Skeletal muscle tissue (tissue), 4 donors: ENCODE data around the gene MAPT. TPM values are rescaled to one million over a fixed set of nuclear protein-coding genes. Genes with fewer than 3 reads are reported as not detected.
"Not testable (repeated sequence)": the region's sequence is repeated elsewhere in the genome, so short reads cannot be mapped to it uniquely, and the experiment has no call there.

Source experiments
- H3K27ac ChIP-seq: one replicate; pipeline ENCODE4 v1.7.0; 2013; ENCODE audit warnings: mild to moderate bottlenecking, low read depth, low read length, inconsistent platforms
- H3K27me3 ChIP-seq, 3 donors: one replicate each; pipeline ENCODE4 v1.7.0; 2013; ENCODE audit warnings: low read length in 3 of 3; ENCODE audit not compliant: control insufficient read depth in 3 of 3, insufficient read depth in 3 of 3
- H3K36me3 ChIP-seq, 3 donors: one replicate each; pipeline ENCODE4 v1.7.0; 2013; ENCODE audit warnings: low read length in 3 of 3; ENCODE audit not compliant: control insufficient read depth in 3 of 3, insufficient read depth in 3 of 3
- H3K4me1 ChIP-seq, 3 donors: one replicate each; pipeline ENCODE4 v1.7.0; 2013; ENCODE audit warnings: low read length in 3 of 3, mild to moderate bottlenecking in 3 of 3; ENCODE audit not compliant: control insufficient read depth in 3 of 3, insufficient read depth in 3 of 3
- H3K4me3 ChIP-seq, 3 donors: one replicate each; pipeline ENCODE4 v1.7.0; 2013; ENCODE audit warnings: low read length in 3 of 3
- H3K9ac ChIP-seq, 3 donors: one replicate each; pipeline ENCODE4 v1.7.0; 2013; ENCODE audit warnings: low read length in 3 of 3, mild to moderate bottlenecking in 3 of 3, moderate library complexity in 2 of 3, low read depth in 1 of 3
- H3K9me3 ChIP-seq, 3 donors: one replicate each; pipeline ENCODE4 v1.7.0; 2013; ENCODE audit warnings: low read length in 3 of 3; ENCODE audit not compliant: control insufficient read depth in 3 of 3
- total RNA-seq: library from RNA; depleted of rRNA; stranded (reverse); fragments of >200 nt; gene quantifications from one replicate; pipeline ENCODE4 v1.2.3, GENCODE V29; 2014
- donor health status: Osteomylitis.

Gene MAPT
- total RNA-seq, 1 donor from 2014 or later: 4.7 TPM

DNA sequence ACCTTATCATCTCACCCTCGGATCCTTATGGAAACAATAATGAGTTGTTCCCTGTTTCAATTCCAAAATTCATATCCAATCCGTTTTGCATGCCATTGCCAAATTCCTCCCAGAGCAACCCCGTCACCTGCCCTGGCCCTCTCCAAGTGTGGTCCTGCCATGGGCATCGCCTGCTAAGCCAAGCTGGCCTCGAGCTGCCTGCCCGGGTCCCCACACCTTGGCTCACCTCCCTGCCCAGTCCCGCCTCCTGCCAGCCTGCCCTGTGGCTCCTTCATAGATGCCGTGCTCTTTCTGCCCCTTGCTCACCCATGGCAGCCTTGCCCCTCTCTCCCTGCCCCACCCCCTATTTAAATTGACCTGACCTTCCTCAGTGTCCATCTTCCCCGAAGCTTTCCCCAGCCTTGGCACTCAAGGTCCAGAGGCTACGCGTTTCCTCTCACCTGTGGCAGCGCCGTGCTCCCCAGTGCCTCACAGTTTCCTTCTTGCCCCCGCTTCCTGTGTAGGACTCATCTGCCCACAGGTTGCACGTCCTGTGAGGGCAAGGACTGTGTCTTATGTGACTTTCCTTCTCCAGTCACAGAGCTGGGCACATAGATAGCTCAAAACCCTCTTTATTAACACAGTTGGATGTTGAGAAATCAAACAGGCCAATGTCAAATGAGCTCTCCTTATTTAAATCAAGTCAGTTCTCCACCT lies 12.7 kb downstream of the MAPT start:
- no peaks in the 10 kb centered on the region for H3K36me3 ChIP-seq
- peaks cover 0 to 2% (median 0%) of the 10 kb centered on the region in 3 donors for H3K9me3 ChIP-seq
- peaks cover 54 to 75% (median 74%) of the 10 kb centered on the region in 3 donors for H3K4me1 ChIP-seq
- H3K27ac ChIP-seq: peak overlapping the region; percentile 95
- H3K9ac ChIP-seq: peak overlapping the region in 2 of 3 donors; percentile 59 to 83
- H3K4me3 ChIP-seq: peak overlapping the region in 2 of 3 donors; percentile 29 to 63
- H3K27me3 ChIP-seq: no peaks in the 10 kb centered on the region

DNA sequence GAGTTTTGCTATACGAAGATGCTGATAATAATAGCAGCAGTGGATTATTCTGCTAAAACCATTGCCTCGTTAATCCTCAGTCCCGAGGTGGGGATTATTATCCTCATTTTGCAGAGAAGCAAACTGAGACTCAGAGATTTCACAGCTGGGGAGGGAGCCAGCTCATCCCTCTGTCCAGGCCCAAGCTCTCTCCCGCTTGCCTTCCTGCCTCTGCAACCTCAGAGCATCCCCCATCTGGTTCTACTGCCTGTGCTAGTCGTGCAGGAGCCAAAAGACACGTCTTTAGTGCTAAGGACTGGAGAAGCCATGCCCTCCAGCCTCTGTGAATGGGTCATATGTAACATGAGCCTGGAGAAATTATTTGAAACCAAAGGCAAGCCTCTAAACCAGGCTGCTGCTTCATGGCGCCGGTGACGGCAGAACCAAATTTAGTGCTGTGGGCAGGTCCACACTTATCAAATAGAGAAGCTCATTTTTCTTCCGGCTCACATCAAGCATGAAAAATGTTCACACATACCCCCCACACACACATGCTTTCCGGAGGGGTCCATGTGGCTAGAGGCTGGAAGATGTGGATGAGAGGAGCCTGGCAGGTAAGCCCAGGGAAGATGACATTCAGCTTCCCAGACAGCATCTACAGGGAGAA lies 13.5 kb downstream of the MAPT start:
- peak overlapping the region; percentile 95 for H3K27ac ChIP-seq

DNA sequence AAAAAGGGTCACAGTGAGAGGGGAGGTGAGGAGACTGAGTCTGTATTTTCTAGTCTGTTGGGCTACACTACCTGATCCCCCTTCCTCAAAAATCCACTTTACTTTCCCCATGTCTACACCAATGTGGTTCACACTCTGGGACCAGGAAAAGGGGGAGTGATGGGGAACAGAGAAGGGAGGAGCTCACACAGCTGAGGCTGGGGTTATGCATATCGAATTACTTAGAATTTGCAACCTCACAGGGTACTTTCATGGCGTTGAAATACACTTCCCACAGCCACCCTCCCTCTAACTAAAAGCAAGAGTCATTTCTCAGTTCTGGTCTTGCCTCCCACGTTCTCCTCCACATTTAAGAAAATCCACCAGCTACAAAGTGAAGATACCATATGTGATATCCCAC lies 14.1 kb downstream of the MAPT start:
- Histone ChIP-seq H3K27ac (peak overlapping the region; percentile 95), H3K4me1 (peaks cover 47 to 66% (median 65%) of the 10 kb centered on the region in 3 donors)

More for the DNA sequence above, 13.5 kb downstream of the MAPT start:
- Histone ChIP-seq H3K9me3 (peaks cover 0 to 2% (median 0%) of the 10 kb centered on the region in 3 donors), H3K4me3 (peak overlapping the region; percentile 16 to 71 (median 50)), H3K9ac (peak overlapping the region; percentile 16 to 83 (median 69)), H3K36me3 (no peaks in the 10 kb centered on the region), H3K4me1 (peaks cover 47 to 67% (median 66%) of the 10 kb centered on the region in 3 donors), H3K27me3 (no peaks in the 10 kb centered on the region)

DNA sequence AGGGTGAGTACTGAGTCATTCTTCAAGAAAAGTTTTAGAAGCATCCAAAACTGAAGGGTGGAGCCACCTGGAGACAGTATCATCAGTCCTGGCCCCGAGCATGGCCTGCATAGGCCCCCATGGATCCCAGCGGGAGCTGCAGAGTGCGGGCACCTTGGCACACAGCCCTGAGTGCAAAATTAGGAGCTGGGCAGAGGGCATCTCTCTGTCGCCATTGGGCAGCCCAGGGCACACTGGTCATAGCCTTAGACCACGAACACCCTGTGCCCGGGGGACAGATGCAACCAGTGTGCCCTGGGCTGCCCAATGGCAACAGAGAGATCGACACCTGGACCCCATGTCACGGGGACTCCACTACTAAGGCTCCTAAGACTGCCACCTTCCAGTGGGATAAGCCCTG lies 14.6 kb downstream of the MAPT start:
- Histone ChIP-seq H3K36me3 (no peaks in the 10 kb centered on the region), H3K27ac (peak overlapping the region; percentile 95), H3K9ac (peak overlapping the region in 2 of 3 donors; percentile 69 to 83), H3K4me3 (no peak overlapping the region), H3K27me3 (no peaks in the 10 kb centered on the region), H3K9me3 (peaks cover 0 to 2% (median 0%) of the 10 kb centered on the region in 3 donors), H3K4me1 (peaks cover 47 to 70% (median 68%) of the 10 kb centered on the region in 3 donors)

More for the DNA sequence above, 14.1 kb downstream of the MAPT start:
- peak overlapping the region; percentile 16 to 71 (median 50) for H3K4me3 ChIP-seq
- no peaks in the 10 kb centered on the region for H3K27me3 ChIP-seq
- H3K9me3 ChIP-seq: peaks cover 0 to 2% (median 0%) of the 10 kb centered on the region in 3 donors
- H3K9ac ChIP-seq: peak overlapping the region; percentile 16 to 83 (median 69)
- H3K36me3 ChIP-seq: no peaks in the 10 kb centered on the region

DNA sequence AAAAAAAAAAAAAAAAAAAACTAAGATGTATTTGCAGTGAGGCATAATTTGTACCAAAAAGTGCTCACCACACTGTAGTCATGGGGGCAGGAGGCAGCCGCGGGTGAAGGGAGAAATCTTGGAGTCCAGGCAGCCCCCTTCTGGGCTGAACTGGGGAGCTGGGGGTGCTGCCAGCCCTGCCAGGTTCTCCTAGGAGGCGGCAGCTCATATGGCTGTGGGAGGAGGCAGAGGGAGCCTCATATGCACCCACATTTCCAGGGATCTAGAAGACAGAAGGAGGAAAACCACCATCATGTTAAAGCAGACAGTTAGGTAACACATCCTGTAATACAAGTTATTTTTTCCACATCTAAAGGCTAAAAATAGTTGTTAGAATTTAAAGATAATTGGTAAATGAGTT lies 16.3 kb downstream of the MAPT start:
- Histone ChIP-seq H3K27me3 (no peaks in the 10 kb centered on the region), H3K4me3 (no peak overlapping the region), H3K27ac (no peak overlapping the region), H3K9ac (no peak overlapping the region), H3K9me3 (peaks cover 0 to 2% (median 0%) of the 10 kb centered on the region in 3 donors), H3K36me3 (no peaks in the 10 kb centered on the region), H3K4me1 (peaks cover 36 to 66% (median 66%) of the 10 kb centered on the region in 3 donors)

DNA sequence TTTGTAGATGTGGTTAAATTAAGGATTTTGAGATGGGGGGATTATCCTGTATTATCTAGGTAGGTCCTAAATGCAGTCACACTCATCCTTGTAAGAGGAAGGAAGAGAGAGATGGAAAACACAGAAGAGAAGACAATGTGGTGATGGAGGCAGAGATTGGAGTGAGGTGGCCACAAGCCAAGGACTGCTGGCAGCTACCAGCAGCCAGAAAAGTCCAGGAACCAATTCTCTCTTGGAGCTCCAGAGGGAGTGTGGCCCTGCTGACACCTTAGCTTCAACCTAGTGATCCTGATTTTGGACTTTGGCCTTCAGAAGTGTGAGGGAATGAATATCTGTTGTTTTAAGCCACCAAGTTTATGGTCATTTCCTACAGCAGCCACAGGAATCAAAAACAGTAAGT lies 18.0 kb downstream of the MAPT start:
- no peaks in the 10 kb centered on the region for H3K27me3 ChIP-seq
- H3K9me3 ChIP-seq: peaks cover 0 to 2% (median 0%) of the 10 kb centered on the region in 3 donors
- no peaks in the 10 kb centered on the region for H3K36me3 ChIP-seq
- H3K9ac ChIP-seq: no peak overlapping the region
- H3K27ac ChIP-seq: no peak overlapping the region
- H3K4me3 ChIP-seq: no peak overlapping the region
- peaks cover 19 to 63% (median 62%) of the 10 kb centered on the region in 3 donors for H3K4me1 ChIP-seq

DNA sequence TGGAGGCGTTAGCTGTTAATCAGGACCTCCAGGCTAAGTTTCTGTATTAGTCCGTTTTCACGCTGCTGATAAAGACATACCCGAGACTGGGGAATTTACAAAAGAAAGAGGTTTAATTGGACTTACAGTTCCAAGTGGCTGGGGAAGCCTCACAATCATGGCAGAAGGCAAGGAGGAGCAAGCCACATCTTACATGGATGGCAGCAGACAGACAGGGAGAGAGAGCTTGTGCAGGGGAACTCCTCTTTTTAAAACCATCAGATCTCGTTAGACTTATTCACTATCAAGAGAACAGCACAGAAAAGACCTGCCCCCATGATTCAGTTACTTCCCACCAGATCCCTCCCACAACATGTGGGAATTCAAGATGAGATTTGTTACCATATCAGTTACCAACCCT lies 18.7 kb downstream of the MAPT start:
- H3K27ac ChIP-seq, H3K27me3 ChIP-seq: not testable (repeated sequence)

DNA sequence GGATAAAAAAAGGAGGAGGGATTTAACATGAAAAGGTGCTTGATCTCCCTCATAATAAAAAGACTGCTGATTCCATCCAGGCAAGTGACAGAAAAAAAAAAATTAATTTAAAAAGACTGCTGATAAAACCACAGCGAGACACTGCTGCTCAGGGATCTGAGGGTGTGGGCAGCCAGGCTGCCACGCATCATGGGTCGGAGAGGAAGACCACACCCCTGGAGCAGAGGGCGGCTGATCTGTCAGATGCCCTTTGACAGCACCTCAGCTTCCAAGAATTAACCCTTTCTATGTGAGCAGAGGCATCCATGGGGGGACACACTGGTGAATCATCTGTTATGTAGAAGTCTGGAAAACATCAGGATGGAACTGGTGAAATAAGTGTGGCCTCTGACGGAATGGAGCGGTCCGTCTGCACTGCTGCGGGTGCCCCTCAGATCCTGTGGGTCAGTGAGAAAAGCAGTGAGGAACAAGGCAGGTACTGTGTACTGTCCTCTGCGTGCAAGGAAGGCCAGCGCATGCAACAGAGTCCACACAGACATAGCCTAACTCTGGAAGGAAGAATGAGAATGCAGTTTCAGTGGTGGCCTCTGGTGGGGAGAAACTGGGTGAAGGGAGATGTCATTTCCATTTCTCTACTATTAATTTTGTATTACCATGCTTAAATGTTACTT lies 19.8 kb downstream of the MAPT start:
- Histone ChIP-seq H3K4me1 (peaks cover 3 to 52% (median 50%) of the 10 kb centered on the region in 3 donors), H3K9ac (peak overlapping the region in 1 of 3 donors; percentile 40), H3K27me3 (no peaks in the 10 kb centered on the region), H3K4me3 (no peak overlapping the region), H3K36me3 (peaks cover 0 to 3% (median 0%) of the 10 kb centered on the region in 3 donors), H3K27ac (no peak overlapping the region), H3K9me3 (peaks cover 0 to 2% (median 0%) of the 10 kb centered on the region in 3 donors)

More for the DNA sequence above, 18.7 kb downstream of the MAPT start:
- H3K36me3 ChIP-seq, H3K9ac ChIP-seq, H3K9me3 ChIP-seq, H3K4me3 ChIP-seq: not testable (repeated sequence)
- H3K4me1 ChIP-seq: peaks cover 14 to 57% (median 55%) of the 10 kb centered on the region in 3 donors

DNA sequence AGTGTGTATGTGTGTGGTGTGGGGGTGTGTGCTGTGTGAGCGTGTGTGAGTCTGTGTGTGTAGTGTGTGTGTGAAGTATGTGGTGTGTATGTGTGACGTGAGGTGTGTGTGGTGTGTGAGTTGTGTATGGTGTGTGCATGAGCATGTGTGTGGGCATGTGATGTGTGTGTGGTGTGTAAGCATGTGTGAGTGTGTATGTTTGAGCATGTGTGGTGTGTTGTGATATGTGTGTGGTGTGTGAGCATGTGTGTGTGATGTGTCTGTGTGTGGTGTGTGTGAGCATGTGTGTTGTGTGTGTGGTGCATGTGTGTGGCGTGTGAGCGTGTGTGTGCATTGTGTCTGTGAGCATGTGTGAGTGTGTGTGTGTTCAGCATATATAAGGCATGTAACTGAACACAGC lies 20.9 kb downstream of the MAPT start:
- no peak overlapping the region for H3K27ac ChIP-seq
- H3K9me3 ChIP-seq: peaks cover 0 to 2% (median 0%) of the 10 kb centered on the region in 3 donors

More for the DNA sequence above, 20.9 kb downstream of the MAPT start:
- no peak overlapping the region for H3K9ac ChIP-seq
- H3K4me3 ChIP-seq: peak overlapping the region in 1 of 3 donors; percentile 35
- peaks cover 7 to 55% (median 50%) of the 10 kb centered on the region in 3 donors for H3K4me1 ChIP-seq
- no peaks in the 10 kb centered on the region for H3K27me3 ChIP-seq
- peaks cover 0 to 3% (median 0%) of the 10 kb centered on the region in 3 donors for H3K36me3 ChIP-seq
